Aorta (tissue), 5 donors: Measurements from ENCODE around the gene DYRK1A. TPM values are rescaled to one million over a fixed set of nuclear protein-coding genes. Genes with fewer than 3 reads are reported as not detected.

Source experiments
- ATAC-seq: fragments of 200-7000 bp; cut with Tn5 transposase; one replicate; pipeline ENCODE4 v1.9.1; 2022; ENCODE audit warnings: moderate library complexity; ENCODE audit not compliant: low FRiP score
- DNase-seq, 2 donors: peaks; one replicate each; pipeline ENCODE4 v3.0.0-alpha.2; 2020
- H3K27ac ChIP-seq, 2 donors: one replicate each; pipeline ENCODE4 v1.5.1; 2013; ENCODE audit warnings: low read length in 2 of 2, mild to moderate bottlenecking in 2 of 2, moderate library complexity in 2 of 2, control low read depth in 1 of 2, inconsistent platforms in 1 of 2, low read depth in 1 of 2
- H3K27me3 ChIP-seq, 2 donors: one replicate each; pipeline ENCODE4 v1.6.1; 2013; ENCODE audit warnings: control low read depth in 1 of 2, low read length in 1 of 2, mild to moderate bottlenecking in 1 of 2, moderate library complexity in 1 of 2; ENCODE audit not compliant: insufficient read depth in 2 of 2, control insufficient read depth in 1 of 2
- H3K36me3 ChIP-seq, 2 donors: one replicate each; pipeline ENCODE4 v1.6.1; 2013; ENCODE audit warnings: control low read depth in 1 of 2, low read length in 1 of 2, mild to moderate bottlenecking in 1 of 2; ENCODE audit not compliant: insufficient read depth in 2 of 2, control insufficient read depth in 1 of 2
- H3K4me1 ChIP-seq, 2 donors: one replicate each; pipeline ENCODE4 v1.6.1; 2013; ENCODE audit warnings: low read length in 2 of 2, control low read depth in 1 of 2, mild to moderate bottlenecking in 1 of 2, moderate library complexity in 1 of 2; ENCODE audit not compliant: insufficient read depth in 2 of 2, control insufficient read depth in 1 of 2
- H3K4me3 ChIP-seq, 2 donors: one replicate each; pipeline ENCODE4 v1.5.1; 2013; ENCODE audit warnings: low read length in 2 of 2, control low read depth in 1 of 2, mild to moderate bottlenecking in 1 of 2
- H3K9me3 ChIP-seq: one replicate; pipeline ENCODE4 v1.6.1; 2013; ENCODE audit warnings: mild to moderate bottlenecking, low read length; ENCODE audit not compliant: control insufficient read depth
- WGBS, 2 donors: extraction: QIAGEN DNeasy Blood & Tissue Kit; methylation state at CpG; one replicate each; pipeline ENCODE4 v1.1.7; 2013; 5-methylcytosine and 5-hydroxymethylcytosine counted together
- intact Hi-C, 2 donors: fragments of 100-400 bp; cut with DNase I; formaldehyde crosslinking; loops; one replicate each; pipeline versions ENCODE4 v1.14.2 to v1.15.0; 2022
- polyA plus RNA-seq, 2 donors: library from polyadenylated mRNA; stranded (reverse); fragments of 200-250 nt; gene quantifications; one replicate each; pipeline ENCODE4 v1.2.3, GENCODE V29; 2013
- total RNA-seq, 2 donors: library from RNA; stranded (reverse); fragmentation: NEBNext Ultra II Directional; extraction: Animal tissue kit (Norgen Biotek cat#: 25700); gene quantifications; one replicate each; pipeline ENCODE4 v1.2.1, GENCODE V29; 2021
- donor health status: healthy with polysubstance abuse.
- donor health status: Bipolar disorder and iron deficiency.
- donor health status: DM: no; HTN: no; CAD: no.
- donor health status: DM: no; HTN: no; CAD: no.
- donor health status: DM: yes; HTN: yes; CAD: no.

The DYRK1A gene
- total and polyA plus RNA-seq, 4 donors, result 8.8 to 76.6 (median 45.8) TPM

DNA sequence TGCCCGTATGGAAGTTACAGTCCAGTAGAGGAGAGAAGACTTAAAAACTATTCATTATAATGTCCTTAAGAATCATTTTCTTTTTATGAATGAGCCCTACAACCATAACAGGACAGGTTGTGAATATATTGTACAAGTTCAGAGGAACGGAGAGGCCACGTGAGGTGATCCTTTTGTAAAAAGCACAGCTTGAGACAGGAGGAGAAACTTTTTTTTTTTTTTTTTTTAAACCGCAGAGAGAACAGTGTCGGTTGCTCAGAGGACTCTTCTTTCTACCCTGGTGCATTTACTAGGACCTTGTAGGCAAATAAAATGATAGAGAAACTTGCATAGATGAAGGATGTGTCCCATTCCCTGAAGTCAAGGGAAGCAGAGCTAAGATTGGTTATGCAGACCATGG, 32.1 kb downstream of the DYRK1A start:
- WGBS, 2 donors, result 75 to 84% methylated on average over 5 of the region's 5 CpGs
- Histone ChIP-seq H3K27me3 (no peaks in the 10 kb centered on the region), H3K4me3 (no peak overlapping the region), H3K9me3 (no peaks in the 10 kb centered on the region), H3K36me3 (no peaks in the 10 kb centered on the region), H3K4me1 (peaks cover under 1 to 11% of the 10 kb centered on the region in 2 donors), H3K27ac (no peak overlapping the region)
- DNase-seq, result no peak
- intact Hi-C loops, result no loop called here
- no peak for ATAC-seq

DNA sequence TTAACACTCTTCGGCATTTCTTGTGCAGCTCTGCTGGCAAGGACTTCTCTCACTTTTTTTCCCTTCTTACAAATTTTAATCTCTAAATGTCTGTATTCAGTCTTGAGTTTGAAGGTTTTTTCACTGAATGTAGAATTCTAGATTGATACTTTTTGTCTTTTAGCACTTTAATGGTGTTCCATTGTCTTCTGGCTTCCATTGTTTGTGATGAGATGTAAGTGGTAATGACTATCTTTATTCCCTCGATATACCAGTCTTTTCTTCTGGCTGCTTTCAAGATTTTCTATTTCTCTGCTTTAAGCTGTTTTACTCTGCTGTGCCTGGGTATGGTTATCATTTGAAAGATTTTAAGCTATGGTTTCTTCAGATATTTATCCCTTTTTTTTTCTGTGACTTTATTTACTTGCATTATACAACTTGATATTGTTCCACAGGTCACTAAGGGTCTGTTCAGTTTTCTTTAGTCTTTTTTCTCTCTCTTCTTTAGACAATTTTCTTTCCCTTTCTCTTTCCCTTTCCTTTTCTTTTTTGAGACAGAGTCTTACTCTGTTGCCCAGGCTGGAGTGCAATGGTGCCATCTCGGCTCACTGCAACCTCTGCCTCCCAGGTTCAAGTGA, 35.8 kb downstream of the DYRK1A start:
- no peak overlapping the region for H3K4me3 ChIP-seq
- peaks cover 9 to 10% of the 10 kb centered on the region in 2 donors for H3K4me1 ChIP-seq
- no peak overlapping the region for H3K27ac ChIP-seq
- H3K27me3 ChIP-seq, result no peaks in the 10 kb centered on the region
- DNase-seq (no peak), ATAC-seq (no peak)
- WGBS, 2 donors, result 90 to 94% methylated on average over 3 of the region's 3 CpGs
- H3K9me3 ChIP-seq, result no peaks in the 10 kb centered on the region
- intact Hi-C loops, result no loop called here
- H3K36me3 ChIP-seq, result no peaks in the 10 kb centered on the region

DNA sequence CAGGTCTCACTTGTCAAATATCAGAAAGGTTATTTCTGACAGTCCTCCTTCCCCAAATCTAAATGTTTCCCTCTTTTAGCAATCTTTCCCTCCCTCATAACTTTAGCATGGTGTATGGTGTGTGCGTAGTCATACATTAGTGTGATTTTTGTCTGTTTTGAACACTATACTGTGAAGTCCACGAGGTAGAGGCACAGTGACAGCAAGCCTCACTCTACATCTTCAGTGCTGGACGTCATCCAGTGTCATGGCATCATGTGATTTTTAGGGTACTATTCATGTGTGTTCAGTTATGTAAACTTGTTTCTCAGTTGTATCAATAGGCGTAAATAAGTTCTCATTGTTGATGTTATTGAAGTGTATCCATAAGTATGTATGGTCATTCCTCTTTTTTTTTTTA, 39.1 kb downstream of the DYRK1A start:
- WGBS, 2 donors, result 72 to 75% methylated on average over 4 of the region's 4 CpGs
- peaks cover 2 to 15% of the 10 kb centered on the region in 2 donors for H3K4me1 ChIP-seq

DNA sequence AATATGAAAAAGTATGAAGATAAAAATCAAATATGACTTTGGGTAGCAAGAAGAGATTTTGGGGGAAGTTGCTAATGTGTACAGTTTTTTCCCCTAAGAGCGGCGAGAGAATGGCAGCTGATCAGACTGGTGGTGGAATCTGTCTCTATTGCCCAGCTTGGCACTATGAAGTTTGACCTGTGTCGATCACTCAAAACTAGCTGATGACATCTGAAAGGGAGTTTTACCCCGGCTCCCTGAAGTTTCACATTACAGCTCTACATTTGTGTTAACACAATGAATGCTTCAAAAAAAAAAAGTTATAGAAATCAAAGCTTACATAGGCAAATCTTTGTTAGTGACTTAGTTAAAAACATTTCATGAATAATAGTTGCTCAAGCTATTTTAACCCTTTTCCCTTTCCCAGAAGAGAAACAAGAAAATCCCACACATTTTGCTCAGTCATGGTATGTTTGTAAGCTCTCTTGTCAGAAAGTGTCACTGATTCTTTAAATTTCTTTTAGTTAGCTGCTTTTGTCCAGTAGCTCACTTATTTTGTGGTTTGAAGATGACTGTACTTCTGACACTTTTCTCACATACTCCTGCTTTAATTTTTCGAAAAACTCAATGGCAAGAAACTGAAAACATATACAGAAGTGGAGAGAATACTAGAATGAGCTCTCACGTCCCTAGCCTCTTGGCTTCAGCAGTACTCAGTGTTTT, 41.3 kb downstream of the DYRK1A start:
- DNase-seq (no peak), ATAC-seq (no peak)
- Histone ChIP-seq H3K36me3 (no peaks in the 10 kb centered on the region), H3K4me3 (no peak overlapping the region), H3K27ac (no peak overlapping the region), H3K9me3 (no peaks in the 10 kb centered on the region), H3K27me3 (no peaks in the 10 kb centered on the region), H3K4me1 (peaks cover 2 to 19% of the 10 kb centered on the region in 2 donors)
- 21 to 29% methylated on average over 6 of the region's 6 CpGs for WGBS, 2 donors
- intact Hi-C loops, result no loop called here

More for the DNA sequence above, 39.1 kb downstream of the DYRK1A start:
- Histone ChIP-seq H3K9me3 (no peaks in the 10 kb centered on the region), H3K36me3 (no peaks in the 10 kb centered on the region), H3K27me3 (no peaks in the 10 kb centered on the region), H3K27ac (no peak overlapping the region), H3K4me3 (no peak overlapping the region)
- no peak for ATAC-seq
- intact Hi-C loops, result no loop called here
- no peak for DNase-seq

DNA sequence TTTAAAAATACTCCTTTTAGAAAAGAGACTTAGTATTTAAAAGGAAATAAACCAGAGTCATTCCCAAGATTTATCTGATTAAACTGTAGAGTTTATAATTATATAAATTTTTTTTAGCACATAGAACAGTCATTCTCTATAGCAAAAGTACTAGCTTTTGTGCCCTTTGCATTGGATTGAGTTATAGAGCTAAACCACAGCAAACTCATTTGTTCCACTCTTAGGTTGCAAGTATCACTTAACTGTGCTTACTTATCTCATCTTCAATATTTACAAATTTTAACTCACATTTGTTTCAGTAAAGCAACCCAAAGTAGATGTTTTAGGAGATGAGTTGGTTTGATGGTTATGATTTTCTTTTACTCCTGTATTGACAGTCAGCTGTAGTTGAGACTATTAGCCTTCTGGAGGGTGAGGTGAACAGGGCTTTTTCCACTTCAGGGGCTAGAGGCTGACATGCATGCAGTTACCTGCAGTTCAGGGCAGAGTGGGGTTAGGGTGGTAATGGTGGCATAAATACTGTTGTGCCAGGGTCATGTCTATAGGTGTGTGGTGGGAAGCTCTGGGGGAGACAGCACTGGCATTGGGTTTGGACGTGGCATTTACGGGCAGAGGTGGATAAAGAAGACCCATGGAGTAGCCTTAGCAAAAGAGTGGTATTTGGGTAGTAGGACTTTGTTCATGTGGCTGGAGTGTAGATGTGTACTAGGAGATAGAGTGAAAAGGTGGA, 42.1 kb downstream of the DYRK1A start:
- ATAC-seq, result no peak
- DNase-seq, result no peak
- intact Hi-C loops, result no loop called here
- no peaks in the 10 kb centered on the region for H3K27me3 ChIP-seq
- H3K9me3 ChIP-seq, result no peaks in the 10 kb centered on the region
- no peaks in the 10 kb centered on the region for H3K36me3 ChIP-seq
- H3K4me3 ChIP-seq, result no peak overlapping the region
- no peak overlapping the region for H3K27ac ChIP-seq
- H3K4me1 ChIP-seq, result peaks cover 4 to 21% of the 10 kb centered on the region in 2 donors
- 87 to 89% methylated on average over 2 of the region's 2 CpGs for WGBS, 2 donors

DNA sequence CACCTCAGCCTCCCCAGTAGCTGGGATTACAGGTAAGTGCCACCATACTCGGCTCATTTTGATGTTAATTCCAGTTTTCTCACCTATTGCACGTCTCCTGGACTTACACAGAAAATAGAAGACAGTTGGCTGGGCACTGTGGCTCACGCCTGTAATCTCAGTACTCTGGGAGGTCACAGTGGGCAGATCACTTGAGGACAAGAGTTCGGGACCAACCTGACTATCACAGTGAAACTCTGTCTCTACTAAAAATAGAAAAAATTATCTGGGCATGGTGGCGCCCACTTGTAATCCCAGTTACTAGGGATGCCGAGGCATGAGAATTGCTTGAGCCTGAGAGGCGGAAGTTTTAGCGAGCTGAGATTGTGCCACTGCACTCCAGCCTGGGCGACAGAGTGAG, 44.1 kb downstream of the DYRK1A start:
- ATAC-seq (no peak), DNase-seq (no peak)
- no peaks in the 10 kb centered on the region for H3K9me3 ChIP-seq
- no peak overlapping the region for H3K4me3 ChIP-seq
- no peaks in the 10 kb centered on the region for H3K27me3 ChIP-seq
- intact Hi-C loops, result loop anchor here in 1 of 2 donors (5.0 kb wide), 1 partner anchor 42 kb away; no protein-coding TSS in a partner anchor
- no peak overlapping the region for H3K27ac ChIP-seq
- peaks cover 2 to 16% of the 10 kb centered on the region in 2 donors for H3K4me1 ChIP-seq
- WGBS, 2 donors, result 92 to 94% methylated on average over 9 of the region's 9 CpGs
- no peaks in the 10 kb centered on the region for H3K36me3 ChIP-seq

DNA sequence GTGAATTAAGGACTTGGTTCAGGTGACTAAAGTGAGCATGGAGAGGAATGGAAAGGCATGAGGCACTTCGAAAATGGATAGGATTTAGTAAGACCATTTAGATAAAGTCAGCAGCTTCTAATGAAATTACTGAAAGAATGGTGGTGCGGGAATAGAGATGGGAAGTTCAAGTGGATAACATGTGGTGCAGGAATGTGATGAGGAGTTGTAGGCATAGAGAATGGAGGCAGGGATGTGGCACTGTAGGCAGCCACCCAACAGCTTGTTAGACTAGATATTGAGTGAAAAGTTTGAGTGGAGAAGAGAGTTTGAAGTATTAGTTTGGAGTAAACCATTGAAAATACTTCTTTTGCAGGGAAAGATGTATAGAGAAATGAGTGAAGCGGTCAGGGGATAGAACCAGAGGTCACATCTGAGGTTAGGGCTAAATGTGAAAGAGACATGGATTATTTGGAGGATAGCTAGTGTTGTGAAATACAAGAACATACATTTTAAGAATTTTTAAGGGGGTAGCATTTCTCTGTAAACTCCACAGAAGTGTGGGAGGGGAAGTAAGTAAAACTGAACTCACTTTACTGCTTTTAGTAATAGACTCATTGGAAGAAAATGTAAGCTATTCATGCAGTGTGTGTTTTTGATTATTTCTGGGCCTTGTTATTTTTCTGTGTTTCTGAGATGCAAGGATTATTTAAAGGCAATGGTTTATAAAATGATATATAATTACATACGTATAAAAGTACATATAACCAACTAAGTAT, 46.2 kb downstream of the DYRK1A start:
- WGBS, 2 donors, result 52 to 56% methylated on average over 4 of the region's 4 CpGs
- no peak overlapping the region for H3K4me3 ChIP-seq
- ATAC-seq (no peak), DNase-seq (no peak)
- H3K4me1 ChIP-seq, result peaks cover 1 to 15% of the 10 kb centered on the region in 2 donors
- no peaks in the 10 kb centered on the region for H3K27me3 ChIP-seq
- no peaks in the 10 kb centered on the region for H3K36me3 ChIP-seq
- H3K27ac ChIP-seq, result peak overlapping the region in 1 of 2 donors; percentile 79
- intact Hi-C loops, result loop anchor here in 1 of 2 donors (5.0 kb wide), 1 partner anchor 40 kb away; no protein-coding TSS in a partner anchor
- H3K9me3 ChIP-seq, result no peaks in the 10 kb centered on the region

DNA sequence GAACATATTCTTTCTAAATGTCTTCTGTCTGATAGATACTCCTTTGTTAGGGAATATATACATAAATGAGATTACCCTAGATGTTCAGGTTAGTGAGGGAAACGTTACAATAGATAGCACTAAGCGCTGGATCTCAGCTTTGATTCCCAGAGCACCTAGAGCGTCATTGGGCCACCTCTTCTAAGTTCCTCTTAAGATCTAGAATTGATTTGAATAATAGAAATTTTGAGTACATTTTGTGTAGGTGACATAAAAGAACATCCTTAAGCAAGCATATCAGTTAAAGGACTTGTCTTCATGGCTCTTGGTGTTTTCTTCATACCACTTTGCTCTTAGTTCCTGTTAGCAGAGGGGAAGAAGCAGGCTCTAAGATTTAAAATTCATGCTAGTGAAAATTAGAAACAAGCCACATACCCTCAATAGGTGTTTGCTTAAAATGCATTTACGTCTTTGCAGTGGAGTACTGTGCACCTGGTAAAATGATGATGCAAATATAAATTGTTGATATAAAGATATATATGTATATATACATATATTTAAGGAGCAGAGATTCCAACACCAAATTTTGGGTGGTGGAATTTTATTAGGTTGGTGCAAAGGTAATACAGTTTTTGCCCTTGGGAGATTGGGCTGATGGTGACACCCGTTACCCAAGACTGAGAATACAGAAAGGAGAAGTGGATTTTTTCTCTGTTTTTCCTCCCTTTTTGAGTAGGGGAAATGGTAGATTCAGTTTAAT, 47.1 kb downstream of the DYRK1A start:
- H3K4me3 ChIP-seq, result no peak overlapping the region
- peaks cover 1 to 14% of the 10 kb centered on the region in 2 donors for H3K4me1 ChIP-seq
- DNase-seq (no peak), ATAC-seq (no peak)
- no peaks in the 10 kb centered on the region for H3K27me3 ChIP-seq
- intact Hi-C loops, result loop anchor here in 1 of 2 donors (5.0 kb wide), 1 partner anchor 39 kb away; no protein-coding TSS in a partner anchor
- H3K36me3 ChIP-seq, result no peaks in the 10 kb centered on the region
- WGBS, 2 donors, result 61 to 69% methylated on average over 5 of the region's 5 CpGs
- no peak overlapping the region for H3K27ac ChIP-seq
- H3K9me3 ChIP-seq, result no peaks in the 10 kb centered on the region
